GM23338 (cell line): ENCODE data around the gene RASA3. TPM values are rescaled to one million over a fixed set of nuclear protein-coding genes. Genes with fewer than 3 reads are reported as not detected.

Source experiments
- ATAC-seq: fragments of 200-7000 bp; cut with Tn5 transposase; 3 replicates; pipeline ENCODE4 v1.9.1; 2020
- DNase-seq: peaks from one replicate; pipeline ENCODE4 v3.0.0-alpha.2; 2015; ENCODE audit warnings: low spot score
- H2AFZ ChIP-seq: fragments of 200-600 bp; sonication (generic); 2 replicates; pipeline ENCODE4 v1.8.0; 2016; ENCODE audit warnings: antibody characterized with exemption, mild to moderate bottlenecking, moderate library complexity
- H3F3A ChIP-seq: fragments of 200-600 bp; sonication (generic); replicated peaks from 2 replicates; pipeline ENCODE4 v1.8.0; 2017; ENCODE audit warnings: antibody characterized with exemption, mixed run types, low read depth
- H3K27ac ChIP-seq: fragments of 200-600 bp; sonication (generic); 2 replicates; pipeline ENCODE4 v1.6.1; 2016; ENCODE audit warnings: low read depth
- H3K27me3 ChIP-seq: fragments of 200-600 bp; sonication (generic); 2 replicates; pipeline ENCODE4 v1.8.0; 2016; ENCODE audit warnings: mild to moderate bottlenecking, mixed run types, moderate library complexity; ENCODE audit not compliant: insufficient read depth
- H3K36me3 ChIP-seq: fragments of 200-600 bp; sonication (generic); 2 replicates; pipeline ENCODE4 v1.8.0; 2016; ENCODE audit warnings: mild to moderate bottlenecking; ENCODE audit not compliant: insufficient read depth
- H3K4me1 ChIP-seq: fragments of 200-600 bp; sonication (generic); 2 replicates; pipeline ENCODE4 v1.8.0; 2016; ENCODE audit warnings: mild to moderate bottlenecking, moderate library complexity; ENCODE audit not compliant: insufficient read depth
- H3K4me2 ChIP-seq: fragments of 200-600 bp; sonication (generic); 2 replicates; pipeline ENCODE4 v1.7.1; 2017; ENCODE audit warnings: mixed run types
- H3K4me3 ChIP-seq: fragments of 200-600 bp; sonication (generic); 2 replicates; pipeline ENCODE4 v1.6.1; 2016; ENCODE audit warnings: mixed run types
- H3K79me2 ChIP-seq: fragments of 200-600 bp; sonication (generic); replicated peaks from 2 replicates; pipeline ENCODE4 v1.8.0; 2017; ENCODE audit warnings: mild to moderate bottlenecking; ENCODE audit not compliant: insufficient read depth
- H3K9me2 ChIP-seq: fragments of 200-600 bp; sonication (generic); 2 replicates; pipeline ENCODE4 v1.8.0; 2017; ENCODE audit not compliant: insufficient read depth
- H4K20me1 ChIP-seq: fragments of 200-600 bp; sonication (generic); replicated peaks from 2 replicates; pipeline ENCODE4 v1.8.0; 2017; ENCODE audit warnings: mild to moderate bottlenecking; ENCODE audit not compliant: insufficient read depth
- H3K27ac Mint-ChIP-seq: 2 replicates; pipeline ENCODE4 v1.8.0; 2020; ENCODE audit warnings: inconsistent platforms, mild to moderate bottlenecking, moderate library complexity, mixed read lengths
- H3K27me3 Mint-ChIP-seq: 3 replicates; pipeline ENCODE4 v1.8.0; 2022; ENCODE audit warnings: low read depth, mild to moderate bottlenecking, moderate library complexity, mixed read lengths, inconsistent platforms; ENCODE audit not compliant: insufficient read depth, poor library complexity
- H3K36me3 Mint-ChIP-seq: 3 replicates; pipeline ENCODE4 v1.8.0; 2021; ENCODE audit warnings: low read depth, mild to moderate bottlenecking, inconsistent platforms, moderate library complexity, mixed read lengths
- H3K4me1 Mint-ChIP-seq: 3 replicates; pipeline ENCODE4 v1.8.0; 2020; ENCODE audit warnings: mild to moderate bottlenecking, inconsistent platforms, mixed read lengths
- H3K4me3 Mint-ChIP-seq: 3 replicates; pipeline ENCODE4 v1.8.0; 2021; ENCODE audit warnings: moderate library complexity, mild to moderate bottlenecking, inconsistent platforms, mixed read lengths
- H3K9me3 Mint-ChIP-seq: 3 replicates; pipeline ENCODE4 v1.8.0; 2020; ENCODE audit warnings: moderate library complexity, mild to moderate bottlenecking, inconsistent platforms, mixed read lengths
- CREB1 ChIP-seq: fragments of 250-450 bp; sonication (Bioruptor Pico); IDR thresholded peaks from 2 replicates; pipeline ENCODE4 v1.5.0; 2020; ENCODE audit warnings: low read depth, mild to moderate bottlenecking, moderate library complexity
- ETS1 ChIP-seq: IDR thresholded peaks from 2 replicates; pipeline ENCODE4 v1.6.1; 2016; ENCODE audit warnings: antibody characterized with exemption
- EZH2 ChIP-seq: fragments of 200-600 bp; sonication (generic); IDR thresholded peaks from one replicate; pipeline ENCODE4 v1.8.0; 2017; ENCODE audit warnings: antibody characterized with exemption, mild to moderate bottlenecking, low read depth; ENCODE audit not compliant: unreplicated experiment
- JUNB ChIP-seq: IDR thresholded peaks from one replicate; pipeline ENCODE4 v1.6.1; 2016; ENCODE audit warnings: antibody characterized with exemption; ENCODE audit not compliant: unreplicated experiment
- NANOG ChIP-seq: IDR thresholded peaks from 2 replicates; pipeline ENCODE4 v1.6.1; 2016; ENCODE audit warnings: antibody characterized with exemption, borderline replicate concordance
- REST ChIP-seq: IDR thresholded peaks from one replicate; pipeline ENCODE4 v1.6.1; 2018; ENCODE audit warnings: antibody characterized with exemption; ENCODE audit not compliant: unreplicated experiment
- STAT1 ChIP-seq: IDR thresholded peaks from one replicate; pipeline ENCODE4 v1.6.1; 2016; ENCODE audit warnings: antibody characterized with exemption; ENCODE audit not compliant: unreplicated experiment
- ZNF331 ChIP-seq: fragments of 250-450 bp; sonication (Bioruptor Pico); IDR thresholded peaks from 2 replicates; pipeline ENCODE4 v1.5.0; 2020; ENCODE audit warnings: low read depth, mild to moderate bottlenecking, moderate library complexity
- polyA plus RNA-seq: library from polyadenylated mRNA; unstranded; fragments of >200 nt; fragmentation: Nextera tagmentation; extraction: Ambion mirVana; gene quantifications from 2 replicates; pipeline ENCODE4 v1.2.1, GENCODE V29; 2016
- total RNA-seq: library from RNA; depleted of rRNA; stranded (reverse); fragments of >200 nt; shearing (Covaris generic); gene quantifications from 2 replicates; pipeline ENCODE4 v1.2.3, GENCODE V29; 2014

RASA3 gene
- total and polyA plus RNA-seq, 2 experiments from 2014 or later: 11.2 to 20.7 TPM

GRCh38 chr13:114105521-114106225 is 26.8 kb downstream of the RASA3 start:
- Histone ChIP-seq H3K4me2 (no peak overlapping the region), H3K27me3 (no peaks in the 10 kb centered on the region), H3K36me3 (no peaks in the 10 kb centered on the region), H2AFZ (no peak overlapping the region), H3K27ac (no peak overlapping the region), H3K79me2 (peaks cover 70% of the 10 kb centered on the region), H3F3A (no peaks in the 10 kb centered on the region), H3K9me2 (no peaks in the 10 kb centered on the region), H4K20me1 (no peaks in the 10 kb centered on the region; the same call in 1 of the 2 replicates), H3K4me1 (no peaks in the 10 kb centered on the region; the same call in 1 of the 2 replicates), H3K4me3 (no peak overlapping the region)
- H3K27ac Mint-ChIP-seq: peak overlapping the region; percentile 56; the same call in 1 of the 2 replicates
- no peak for TF ChIP-seq ZNF331
- TF ChIP-seq CREB1 (CRISPR knock-in tag): no peak
- no peak for TF ChIP-seq ETS1
- no peak for TF ChIP-seq STAT1
- TF ChIP-seq REST: no peak
- TF ChIP-seq JUNB: no peak
- TF ChIP-seq NANOG: no peak
- no peak for TF ChIP-seq EZH2
- no peak for ATAC-seq
- H3K27me3 Mint-ChIP-seq: peaks cover 6% of the 10 kb centered on the region
- peaks cover 2% of the 10 kb centered on the region; the same call in 1 of the 3 replicates for H3K36me3 Mint-ChIP-seq
- H3K9me3 Mint-ChIP-seq: peaks cover 3% of the 10 kb centered on the region; the same call in 2 of the 3 replicates
- no peak overlapping the region for H3K4me3 Mint-ChIP-seq
- H3K4me1 Mint-ChIP-seq: peaks cover 25% of the 10 kb centered on the region
- DNase-seq: no peak
